AG09309 (cell line): Measurements from ENCODE around the gene MPV17L2.

Experiments used
- DNase-seq: peaks from one replicate; pipeline ENCODE4 v3.0.0-alpha.2; 2010; ENCODE audit warnings: low read depth
- H3K4me3 ChIP-seq: 2 replicates; pipeline ENCODE4 v1.5.1; 2011; ENCODE audit warnings: mild to moderate bottlenecking, low read depth, low read length, moderate library complexity; ENCODE audit not compliant: control insufficient read depth
- TF ChIP-seq, protein P1 (sequence below): IDR thresholded peaks from 2 replicates; pipeline ENCODE4 v1.5.1; 2011; ENCODE audit warnings: mild to moderate bottlenecking, low read depth, low read length, inconsistent platforms; ENCODE audit not compliant: insufficient read depth, control insufficient read depth; ENCODE audit errors: missing control alignments

MPV17L2 gene

DNA sequence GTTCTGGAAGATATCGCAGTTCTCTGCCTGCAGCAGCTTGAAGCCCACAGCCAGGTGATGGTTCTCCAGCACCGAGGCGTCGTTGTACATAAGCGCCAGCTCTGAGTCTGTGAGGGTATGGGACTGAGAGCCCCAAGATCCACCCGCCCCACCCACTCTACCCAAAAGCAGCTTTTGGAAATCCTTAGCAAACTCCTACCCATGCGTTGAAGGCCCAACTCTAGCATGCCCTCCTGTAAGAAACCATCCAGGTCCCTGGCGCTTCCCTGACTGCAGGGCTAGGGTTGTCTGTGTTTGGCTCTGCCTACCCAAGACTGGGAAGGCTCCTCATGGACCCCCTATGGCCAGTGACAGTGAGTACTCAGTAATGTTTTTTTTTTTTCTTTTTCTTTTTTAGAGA lies 23.8 kb downstream of the MPV17L2 start:
- TF ChIP-seq, protein P1, sequence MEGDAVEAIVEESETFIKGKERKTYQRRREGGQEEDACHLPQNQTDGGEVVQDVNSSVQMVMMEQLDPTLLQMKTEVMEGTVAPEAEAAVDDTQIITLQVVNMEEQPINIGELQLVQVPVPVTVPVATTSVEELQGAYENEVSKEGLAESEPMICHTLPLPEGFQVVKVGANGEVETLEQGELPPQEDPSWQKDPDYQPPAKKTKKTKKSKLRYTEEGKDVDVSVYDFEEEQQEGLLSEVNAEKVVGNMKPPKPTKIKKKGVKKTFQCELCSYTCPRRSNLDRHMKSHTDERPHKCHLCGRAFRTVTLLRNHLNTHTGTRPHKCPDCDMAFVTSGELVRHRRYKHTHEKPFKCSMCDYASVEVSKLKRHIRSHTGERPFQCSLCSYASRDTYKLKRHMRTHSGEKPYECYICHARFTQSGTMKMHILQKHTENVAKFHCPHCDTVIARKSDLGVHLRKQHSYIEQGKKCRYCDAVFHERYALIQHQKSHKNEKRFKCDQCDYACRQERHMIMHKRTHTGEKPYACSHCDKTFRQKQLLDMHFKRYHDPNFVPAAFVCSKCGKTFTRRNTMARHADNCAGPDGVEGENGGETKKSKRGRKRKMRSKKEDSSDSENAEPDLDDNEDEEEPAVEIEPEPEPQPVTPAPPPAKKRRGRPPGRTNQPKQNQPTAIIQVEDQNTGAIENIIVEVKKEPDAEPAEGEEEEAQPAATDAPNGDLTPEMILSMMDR = no peak
- DNase-seq = no peak

DNA sequence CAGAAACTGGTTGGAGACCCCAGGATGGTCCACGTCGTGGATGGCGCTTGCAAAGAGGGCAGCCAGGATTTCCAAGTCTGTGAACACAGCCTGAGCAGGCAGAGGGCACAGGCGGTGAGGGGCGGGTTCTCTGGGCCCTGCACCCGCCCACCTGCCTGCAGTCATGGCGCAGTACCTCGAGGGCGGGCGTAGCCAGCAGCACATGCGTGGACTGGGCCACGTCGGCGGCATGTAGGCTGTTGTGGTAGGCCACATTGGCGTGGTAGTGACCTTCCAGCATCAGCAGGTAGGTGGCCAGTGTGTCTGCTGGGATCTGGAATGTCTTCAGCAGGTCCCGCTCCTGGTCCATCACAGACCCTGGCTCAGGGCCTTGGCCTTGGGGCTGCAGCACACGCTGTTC lies 25.1 kb downstream of the MPV17L2 start:
- TF ChIP-seq, protein P1 = no peak
- DNase-seq = no peak
- no peak overlapping the region for H3K4me3 ChIP-seq

More for the DNA sequence above, 23.8 kb downstream of the MPV17L2 start:
- no peak overlapping the region for H3K4me3 ChIP-seq

DNA sequence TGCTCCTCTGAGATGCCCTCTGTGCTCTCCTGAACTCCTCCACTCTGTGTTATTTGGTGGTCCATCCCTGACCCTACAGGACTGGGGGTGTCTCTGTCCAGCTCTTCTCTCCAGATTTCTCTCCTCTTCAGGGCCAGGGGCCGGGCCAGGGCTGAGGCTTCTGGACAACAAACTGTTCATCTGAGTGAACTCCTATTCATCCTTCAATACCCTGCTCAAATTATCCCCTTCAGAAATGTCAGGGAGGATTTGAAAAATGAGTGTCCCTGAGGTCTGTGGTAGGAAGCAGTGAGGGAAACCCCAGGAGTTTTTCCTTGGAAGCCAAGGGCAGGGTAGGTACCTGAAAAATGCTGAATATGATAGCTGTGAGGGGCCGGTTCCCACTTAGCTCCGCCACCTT lies 25.6 kb downstream of the MPV17L2 start:
- DNase-seq = no peak
- TF ChIP-seq, protein P1 = no peak

DNA sequence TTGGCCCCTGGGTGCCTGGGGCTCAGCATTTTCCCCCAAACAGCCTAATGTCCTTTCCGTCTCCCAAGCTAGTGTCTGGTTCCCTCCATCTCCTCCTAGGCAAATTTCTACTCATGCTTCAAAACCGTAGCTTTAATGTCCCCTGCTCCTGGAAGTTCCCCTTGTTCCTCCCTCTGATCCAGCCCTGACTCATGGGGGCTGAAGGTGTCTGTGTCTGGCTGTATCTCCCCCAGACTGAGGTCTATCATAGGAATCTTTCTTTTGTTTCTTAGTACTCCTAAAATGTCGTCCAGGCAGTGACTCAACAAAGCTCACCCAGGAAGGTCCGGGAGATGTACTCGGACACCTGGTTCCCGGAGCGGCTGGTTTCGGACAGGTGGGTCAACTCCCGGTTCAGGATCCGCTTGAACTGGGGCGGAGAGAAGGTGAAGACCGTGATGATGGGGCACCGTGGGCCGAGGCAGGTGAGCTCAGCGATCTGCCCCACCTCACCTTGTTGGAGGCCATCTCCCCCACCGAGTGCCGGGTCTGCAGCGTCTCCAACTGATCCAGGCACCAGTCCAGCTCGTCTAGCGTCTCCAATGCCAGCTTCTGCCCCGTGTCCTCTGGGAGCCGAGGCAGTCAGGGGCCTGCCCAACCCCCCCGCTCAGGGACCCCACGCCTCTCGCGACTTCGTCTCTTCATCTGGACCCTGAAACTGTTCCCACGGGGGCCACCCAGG lies 27.1 kb downstream of the MPV17L2 start:
- H3K4me3 ChIP-seq = no peak overlapping the region
- DNase-seq = no peak
- TF ChIP-seq, protein P1 = no peak

More for the DNA sequence above, 25.6 kb downstream of the MPV17L2 start:
- no peak overlapping the region for H3K4me3 ChIP-seq

DNA sequence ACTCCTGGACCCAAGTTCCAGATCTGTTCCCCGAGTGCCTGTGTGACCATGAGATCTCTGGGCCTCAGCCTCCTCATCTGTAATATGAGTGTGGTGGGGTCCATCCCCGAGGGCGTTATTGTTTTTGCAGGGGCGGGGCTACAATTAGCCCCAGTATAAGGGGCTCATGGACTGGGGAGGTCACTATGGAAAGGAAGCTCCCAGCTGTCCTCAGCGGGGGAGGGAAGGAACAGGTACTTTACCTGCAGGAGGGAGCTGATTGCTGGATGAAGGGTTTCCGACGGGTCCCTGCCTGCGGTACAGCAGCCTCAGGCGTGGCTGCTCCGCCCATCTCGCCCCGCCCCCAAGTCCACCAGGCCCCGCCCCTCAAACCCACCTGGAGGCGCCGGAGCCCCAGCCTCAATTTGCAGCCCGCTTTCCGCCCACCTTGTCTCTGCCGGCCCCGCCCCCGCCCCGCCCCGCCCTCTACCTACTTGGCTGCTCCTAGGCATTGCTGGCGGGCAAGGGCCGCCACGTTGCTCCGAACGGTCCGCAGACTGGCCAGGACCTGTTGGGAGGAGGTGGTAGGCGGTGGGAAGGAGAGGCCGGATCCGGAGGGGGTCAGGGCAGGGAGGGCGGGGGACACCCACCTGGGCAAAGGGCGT lies 27.7 kb downstream of the MPV17L2 start:
- TF ChIP-seq, protein P1 = no peak
- no peak for DNase-seq
- no peak overlapping the region for H3K4me3 ChIP-seq

DNA sequence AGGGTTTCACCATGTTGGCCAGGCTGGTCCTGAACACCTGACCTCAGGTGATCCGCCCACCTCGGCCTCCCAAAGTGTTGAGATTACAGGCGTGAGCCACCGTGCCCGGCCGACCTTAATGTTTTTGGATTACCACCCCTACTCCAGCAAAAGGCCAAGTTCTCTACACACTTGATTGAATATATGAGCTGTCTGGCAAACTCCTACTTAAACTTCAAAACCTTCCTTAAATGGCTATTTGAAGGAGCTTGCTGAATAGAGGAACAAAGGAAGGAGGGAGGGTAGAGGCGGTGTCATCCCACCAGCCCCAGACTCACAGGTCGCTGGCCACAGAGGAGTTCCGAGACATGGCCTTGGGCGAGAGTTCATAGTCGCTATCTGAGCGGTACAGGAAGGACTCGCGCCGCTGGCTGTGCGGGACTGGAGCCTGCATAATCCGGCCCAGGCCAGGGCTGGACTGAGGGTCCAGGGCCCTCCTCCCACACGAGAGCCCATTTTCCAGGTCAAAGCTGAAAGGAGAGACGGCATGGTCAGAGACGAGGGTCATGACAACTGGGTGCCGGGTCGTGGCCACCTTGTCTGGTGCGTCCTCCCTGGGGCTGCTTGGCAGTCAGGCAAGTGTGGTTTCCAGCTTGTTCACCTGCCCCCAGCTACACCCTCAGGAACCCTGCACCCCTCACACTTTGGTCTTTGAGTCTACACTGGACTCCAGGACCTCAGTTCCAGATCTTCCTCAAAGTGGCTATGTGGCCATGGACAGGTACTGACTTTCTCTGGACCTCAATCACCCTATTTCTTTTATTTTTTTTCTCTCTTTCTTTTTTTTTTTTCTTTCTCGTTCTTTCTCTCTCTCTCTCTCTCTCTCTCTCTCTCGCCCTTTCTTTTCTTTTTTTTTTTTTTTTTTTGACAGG lies 29.1 kb downstream of the MPV17L2 start:
- no peak overlapping the region for H3K4me3 ChIP-seq
- TF ChIP-seq, protein P1 = no peak
- no peak for DNase-seq
